ENCODE data around the gene RAPH1.
A peak's percentile ranks its signal among the peaks of the same experiment; 100 is the strongest.

RAPH1 gene

GRCh38 chr2:203412546-203413331 is 122.4 kb downstream of the RAPH1 start:
- DNase-seq (ENCODE audit: extremely low read depth, low read depth), result no peak
- TF ChIP-seq CTCF (IDR thresholded peaks at IDR 0.05; ENCODE audit: low read depth, low read length), result no peak

- no peak for DNase-seq (ENCODE audit: extremely low read depth, low read depth)
- no peak for TF ChIP-seq CTCF (IDR thresholded peaks at IDR 0.05; ENCODE audit: low read depth, low read length)
Measured at GRCh38 chr2:203407496-203407895, 127.6 kb downstream of the RAPH1 start.

- no peak for DNase-seq (ENCODE audit: extremely low read depth, low read depth)
Measured at GRCh38 chr2:203404996-203405395, 130.1 kb downstream of the RAPH1 start.

GRCh38 chr2:203400805-203401585 is 134.1 kb downstream of the RAPH1 start:
- TF ChIP-seq CTCF (IDR thresholded peaks at IDR 0.05; ENCODE audit: low read depth, low read length), result no peak

More at GRCh38 chr2:203404996-203405395, 130.1 kb downstream of the RAPH1 start:
- no peak for TF ChIP-seq CTCF (IDR thresholded peaks at IDR 0.05; ENCODE audit: low read depth, low read length)

GRCh38 chr2:203399031-203399430 is 136.1 kb downstream of the RAPH1 start:
- TF ChIP-seq CTCF (IDR thresholded peaks at IDR 0.05; ENCODE audit: low read depth, low read length), result no peak
- no peak for DNase-seq (ENCODE audit: extremely low read depth, low read depth)

More at GRCh38 chr2:203400805-203401585, 134.1 kb downstream of the RAPH1 start:
- no peak for DNase-seq (ENCODE audit: extremely low read depth, low read depth)

- DNase-seq (ENCODE audit: extremely low read depth, low read depth), result no peak
- TF ChIP-seq CTCF (IDR thresholded peaks at IDR 0.05; ENCODE audit: low read depth, low read length), result peak; percentile 11; the same call in 1 of the 2 replicates
Measured at GRCh38 chr2:203396667-203397066, 138.4 kb downstream of the RAPH1 start.

GRCh38 chr2:203395858-203396257 is 139.2 kb downstream of the RAPH1 start:
- TF ChIP-seq CTCF (IDR thresholded peaks at IDR 0.05; ENCODE audit: low read depth, low read length), result no peak
- no peak for DNase-seq (ENCODE audit: extremely low read depth, low read depth)

All from AG09319 (cell line).